DMS53 (cell line): ENCODE measurements around the gene TRIM40.
"Not testable (repeated sequence)": the region's sequence is repeated elsewhere in the genome, so short reads cannot be mapped to it uniquely, and the experiment has no call there.

Experiments used
- DNase-seq: peaks from one replicate; lab custom pipeline; 2025; lab: John Stamatoyannopoulos, UW

The TRIM40 gene

GRCh38 chr6:30163090-30163917, 27.4 kb downstream of the TRIM40 start, which contains the start of gene TRIM15:
Gene TRIM15 (plus strand): TSS chr6:30163546. CDS start chr6:30163685, 139 bp downstream.
- DNase-seq: peak; percentile 82

DNA sequence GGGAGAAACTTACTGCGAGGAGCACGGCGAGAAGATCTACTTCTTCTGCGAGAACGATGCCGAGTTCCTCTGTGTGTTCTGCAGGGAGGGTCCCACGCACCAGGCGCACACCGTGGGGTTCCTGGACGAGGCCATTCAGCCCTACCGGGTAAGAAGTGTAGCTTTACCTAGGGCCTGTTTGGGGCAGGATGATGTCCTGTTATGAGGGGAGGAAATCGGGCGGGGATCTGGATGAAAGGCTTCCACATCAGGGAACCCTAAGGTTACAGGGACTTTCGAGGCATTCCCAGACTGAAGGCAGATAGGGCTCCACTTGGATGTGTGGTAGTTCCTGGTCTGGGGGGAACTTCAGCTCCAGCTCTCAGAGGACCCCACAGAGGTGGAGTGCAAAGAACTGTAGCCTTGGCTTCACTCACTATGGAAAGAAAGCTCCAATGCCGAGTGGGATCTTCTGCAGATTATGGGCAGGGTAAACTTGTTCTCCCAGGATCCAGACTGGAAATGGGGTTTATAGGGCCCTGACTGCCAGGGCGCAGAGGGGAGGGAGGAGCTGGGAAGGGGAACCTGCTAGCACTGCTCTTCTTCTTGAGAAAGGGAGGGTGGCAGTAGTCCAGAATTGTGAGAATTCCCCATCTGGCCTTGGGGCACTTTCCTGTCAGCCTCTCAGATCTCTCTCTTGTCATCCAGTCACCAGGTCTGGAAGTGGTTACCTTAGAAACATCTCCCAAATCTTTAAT, 28.1 kb downstream of the TRIM40 start:
- no peak for DNase-seq

DNA sequence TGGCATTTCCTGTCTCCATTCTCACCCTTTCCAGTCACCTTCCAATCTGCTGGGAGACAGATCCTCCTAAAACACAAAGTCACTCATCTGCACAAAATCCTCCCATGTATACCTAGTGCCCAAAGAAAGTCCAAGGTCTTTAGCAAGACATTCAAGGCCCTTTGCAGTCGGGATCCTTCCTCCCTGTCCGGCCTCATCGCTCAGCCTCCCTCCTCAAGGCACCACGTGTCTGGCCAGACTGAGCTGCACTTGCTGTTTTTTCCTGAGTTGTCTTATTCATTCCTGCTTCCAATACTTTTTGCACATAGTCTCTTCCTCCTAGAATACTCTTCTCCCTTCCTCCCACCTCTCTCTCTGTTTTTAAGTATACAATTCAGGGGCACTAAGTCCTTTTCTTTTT, 28.8 kb downstream of the TRIM40 start:
- no peak for DNase-seq

GRCh38 chr6:30165238-30165637, 29.3 kb downstream of the TRIM40 start:
- not testable (repeated sequence) for DNase-seq

DNA sequence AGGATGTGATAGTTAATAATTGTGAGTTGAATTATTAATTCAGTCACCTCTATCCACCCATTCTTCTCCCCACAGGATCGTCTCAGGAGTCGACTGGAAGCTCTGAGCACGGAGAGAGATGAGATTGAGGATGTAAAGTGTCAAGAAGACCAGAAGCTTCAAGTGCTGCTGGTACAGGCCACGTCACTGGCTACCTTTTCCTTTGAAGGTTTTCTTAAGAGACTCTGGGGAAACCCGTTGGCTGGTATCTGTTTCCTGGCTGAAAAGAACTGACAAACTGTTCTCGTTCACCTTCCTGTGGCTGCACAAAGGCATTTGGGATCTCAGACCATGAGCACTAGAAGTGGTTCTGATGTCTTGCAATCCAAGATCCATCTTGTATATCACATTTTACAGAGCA, 31.2 kb downstream of the TRIM40 start:
- no peak for DNase-seq

DNA sequence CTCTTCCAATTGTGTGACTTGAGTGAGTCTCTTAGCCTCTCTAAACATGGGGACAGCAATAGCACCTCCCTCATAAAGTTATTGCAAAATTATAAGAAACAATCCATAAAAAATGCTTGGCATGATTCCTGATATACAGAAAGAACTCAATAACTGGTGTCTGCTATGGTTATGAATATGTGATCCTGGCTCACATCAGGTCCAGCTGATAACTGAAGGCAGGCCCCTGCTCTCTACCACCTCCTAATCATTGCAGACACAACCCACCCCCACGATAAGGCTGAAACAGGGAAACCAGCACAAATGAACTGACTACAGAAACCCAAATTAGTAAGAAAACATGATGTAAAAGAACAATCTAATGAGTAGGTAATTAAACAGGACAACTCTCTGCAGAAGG, 32.8 kb downstream of the TRIM40 start:
- no peak for DNase-seq

DNA sequence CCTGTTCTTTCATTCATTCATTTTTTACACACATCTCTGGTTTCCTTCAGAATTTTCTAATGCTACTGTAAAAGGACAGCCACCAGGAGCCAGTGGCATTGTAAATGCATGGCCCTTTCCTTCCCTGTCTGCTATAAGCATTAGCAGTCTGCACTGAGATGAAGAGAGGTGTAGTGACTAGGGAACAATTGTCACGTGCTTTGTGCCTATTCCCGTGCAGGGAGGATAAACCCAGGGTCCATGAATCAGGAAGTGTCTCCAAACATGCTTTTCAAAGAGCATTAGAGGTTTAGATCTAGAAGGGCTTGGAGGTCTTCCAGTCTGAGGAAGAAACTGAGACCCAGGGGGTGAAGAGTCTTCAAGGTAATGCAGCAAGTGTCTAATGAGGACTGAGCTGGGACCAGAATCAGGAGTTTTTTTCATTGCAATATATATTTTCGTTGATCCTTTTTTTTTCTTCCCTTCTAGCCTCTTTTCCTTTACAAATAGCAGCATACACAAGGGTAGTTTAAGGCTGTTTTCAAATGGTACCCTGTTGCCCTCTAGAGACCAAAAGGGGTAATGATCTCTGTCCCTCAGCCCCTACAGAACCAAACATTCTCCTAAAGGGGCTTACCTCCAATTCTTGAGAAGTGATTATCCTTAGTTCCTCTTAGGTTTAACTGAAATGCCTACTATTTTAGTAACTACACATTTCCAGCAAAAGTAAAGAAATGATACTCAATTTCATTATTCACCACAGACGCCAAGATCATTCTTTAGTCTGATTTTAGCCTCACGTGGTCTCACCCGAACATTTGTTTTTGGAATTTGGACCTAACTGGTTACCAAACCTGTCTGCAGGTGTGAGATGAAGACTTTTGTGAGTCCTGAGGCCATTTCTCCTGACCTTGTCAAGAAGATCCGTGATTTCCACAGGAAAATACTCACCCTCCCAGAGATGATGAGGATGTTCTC, 34.0 kb downstream of the TRIM40 start:
- peak; percentile 73 for DNase-seq

- DNase-seq: peak; percentile 60
These were observed 35.9 kb downstream of the TRIM40 start for GRCh38 chr6:30171677-30172471.

DNA sequence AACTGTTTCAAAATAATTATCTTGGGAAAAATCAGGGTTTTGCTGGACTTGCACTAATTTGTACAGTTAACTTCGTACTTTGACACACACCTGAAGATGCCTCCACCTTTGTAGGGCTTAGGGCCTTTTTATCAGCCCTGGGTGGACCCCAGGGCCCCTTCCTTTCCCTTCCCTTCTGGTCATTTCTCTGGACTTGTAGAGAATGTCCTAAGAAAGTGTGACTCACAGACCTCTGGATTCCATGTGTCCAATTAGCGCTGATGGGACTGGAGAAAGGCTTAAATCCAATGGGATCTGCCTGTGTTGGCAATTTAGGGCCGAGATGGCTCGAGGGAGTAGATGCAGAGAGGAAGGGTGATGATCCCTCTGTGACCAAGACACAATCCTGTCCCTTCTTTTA, 36.7 kb downstream of the TRIM40 start:
- no peak for DNase-seq

- no peak for DNase-seq
These were observed 39.8 kb downstream of the TRIM40 start for GRCh38 chr6:30175765-30176164.

- DNase-seq: no peak
These were observed 42.9 kb downstream of the TRIM40 start for GRCh38 chr6:30178837-30179236.

DNA sequence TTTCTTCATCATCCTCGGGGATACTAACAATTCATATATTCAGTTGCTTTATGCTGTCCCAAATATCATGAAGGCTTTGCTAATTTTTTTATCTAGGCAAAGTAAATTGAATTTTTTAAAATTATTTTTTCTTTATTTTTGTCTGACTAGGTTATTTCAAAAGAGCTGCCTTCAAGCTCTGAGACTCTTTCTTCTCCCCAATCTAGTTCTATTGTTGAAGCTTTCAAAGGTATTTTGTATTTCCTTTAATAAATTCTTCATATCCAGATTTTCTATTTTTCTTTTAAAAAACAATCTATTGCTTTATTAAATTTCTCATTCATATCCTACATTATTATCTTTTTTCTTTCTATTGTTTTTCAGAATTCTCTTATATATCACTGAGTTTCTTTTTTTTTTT, 44.2 kb downstream of the TRIM40 start:
- DNase-seq: no peak

- no peak for DNase-seq
These were observed 48.6 kb downstream of the TRIM40 start for GRCh38 chr6:30184417-30185031.

DNA sequence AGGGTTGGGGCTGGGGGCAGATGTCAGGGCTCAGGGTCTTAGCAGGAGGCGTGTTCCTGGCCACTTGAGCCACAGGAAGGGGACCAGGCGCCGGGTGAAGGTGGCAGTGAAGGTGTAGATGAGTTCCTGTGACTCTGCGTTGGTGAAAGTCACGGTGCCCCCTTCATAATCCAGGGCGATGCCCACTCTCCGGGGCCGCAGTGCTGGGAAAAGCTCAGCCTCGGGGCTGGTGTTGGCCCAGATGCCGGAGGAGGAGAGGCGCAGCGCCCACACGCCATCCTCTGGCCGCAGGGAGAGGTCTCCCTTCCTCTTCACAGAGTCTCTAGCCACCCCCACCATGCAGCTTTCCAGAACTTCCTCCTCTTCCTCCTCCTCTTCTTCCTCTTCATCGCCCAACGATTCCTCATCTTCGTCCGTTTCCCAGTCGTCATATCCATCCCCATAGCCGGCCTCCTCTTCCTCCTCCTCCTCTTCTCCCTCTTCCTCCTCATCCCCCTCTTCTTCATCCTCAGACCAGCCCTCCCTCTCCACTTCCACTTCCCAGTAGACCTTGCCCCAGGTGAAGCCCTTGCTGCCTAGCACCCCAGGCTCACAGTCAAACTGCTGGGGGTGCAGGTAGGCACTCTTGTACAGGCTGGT, 50.0 kb downstream of the TRIM40 start:
- no peak for DNase-seq

DNA sequence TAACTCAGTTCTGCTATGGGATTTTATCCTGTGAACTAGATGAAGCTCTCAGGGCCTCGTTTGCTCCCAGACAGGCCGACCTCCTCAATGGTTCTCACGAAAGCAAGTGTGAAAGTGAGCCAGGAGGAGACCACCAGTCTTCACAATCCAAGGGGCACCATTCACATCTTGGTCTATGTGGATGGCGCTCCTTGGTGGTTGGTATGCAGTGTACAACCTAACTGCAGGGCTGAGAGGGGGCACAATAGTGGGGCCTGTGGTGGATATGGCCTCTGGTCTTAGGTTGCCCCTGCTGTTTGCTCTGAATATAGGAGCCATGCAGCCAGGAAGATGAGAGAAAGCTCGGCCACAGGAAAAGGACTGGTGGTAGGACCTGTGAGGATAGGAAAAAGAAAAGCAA, 52.6 kb downstream of the TRIM40 start:
- no peak for DNase-seq

DNA sequence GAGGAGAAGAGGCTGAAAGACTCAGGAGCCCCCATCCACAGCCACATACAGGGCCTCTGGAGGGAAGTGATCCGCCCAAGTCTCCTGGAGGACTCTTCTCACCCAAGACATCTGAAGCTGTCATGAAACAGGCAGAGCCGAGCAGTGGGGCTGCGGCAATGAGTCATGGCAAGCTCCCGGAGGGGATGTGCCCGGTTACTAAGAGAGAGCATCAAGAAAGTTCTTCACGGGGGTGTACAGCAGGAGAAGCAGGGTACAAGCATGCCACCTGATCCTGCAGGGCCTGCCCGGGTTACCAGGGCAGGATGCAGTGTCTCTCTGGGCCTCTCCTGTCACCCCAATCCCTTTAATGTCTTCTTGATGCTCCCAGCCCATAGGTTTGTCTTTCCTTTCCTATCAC, 56.1 kb downstream of the TRIM40 start:
- no peak for DNase-seq

DNA sequence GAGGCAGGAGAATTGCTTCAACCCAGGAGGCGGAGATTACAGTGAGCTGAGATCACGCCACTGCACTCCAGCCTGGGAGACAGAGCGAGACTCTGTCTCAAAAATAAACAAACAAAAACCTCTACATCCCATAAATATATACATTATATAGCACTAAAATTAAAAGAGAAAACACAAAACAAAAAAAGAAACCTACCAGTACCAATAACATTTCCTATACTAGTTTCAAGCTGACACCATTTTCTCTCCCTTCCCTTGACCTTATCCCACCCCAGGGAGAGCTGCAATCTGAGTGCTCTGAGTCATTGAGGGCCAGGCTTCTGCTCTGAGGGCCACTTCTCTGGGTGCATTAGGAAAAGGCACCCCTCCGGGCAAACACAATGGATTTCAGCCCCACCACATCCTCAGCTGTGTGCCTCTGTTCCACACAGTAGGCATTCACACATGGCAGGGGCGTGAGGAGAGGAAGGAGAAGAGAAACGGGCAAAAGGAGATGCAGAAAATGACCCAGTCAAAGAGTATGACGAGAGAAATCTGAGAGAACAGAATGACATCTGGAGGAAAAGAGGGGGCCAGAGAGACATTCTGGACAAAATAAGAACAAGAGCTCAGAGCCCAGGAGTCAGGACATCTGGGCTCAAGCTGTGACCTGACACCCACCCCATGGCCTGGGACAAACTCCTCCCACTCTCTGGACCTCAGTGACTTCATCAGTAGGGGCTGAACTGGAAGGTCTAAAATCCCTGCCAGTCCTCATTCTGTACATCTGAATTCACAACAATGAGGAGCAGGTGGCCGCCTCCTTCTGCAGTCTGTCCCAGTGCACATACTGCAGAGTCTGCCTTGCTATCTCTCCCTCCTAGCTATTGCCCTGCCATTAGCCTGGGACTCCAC, 59.1 kb downstream of the TRIM40 start:
- DNase-seq: no peak

GRCh38 chr6:30195951-30196350, 60.0 kb downstream of the TRIM40 start:
- DNase-seq: no peak

DNA sequence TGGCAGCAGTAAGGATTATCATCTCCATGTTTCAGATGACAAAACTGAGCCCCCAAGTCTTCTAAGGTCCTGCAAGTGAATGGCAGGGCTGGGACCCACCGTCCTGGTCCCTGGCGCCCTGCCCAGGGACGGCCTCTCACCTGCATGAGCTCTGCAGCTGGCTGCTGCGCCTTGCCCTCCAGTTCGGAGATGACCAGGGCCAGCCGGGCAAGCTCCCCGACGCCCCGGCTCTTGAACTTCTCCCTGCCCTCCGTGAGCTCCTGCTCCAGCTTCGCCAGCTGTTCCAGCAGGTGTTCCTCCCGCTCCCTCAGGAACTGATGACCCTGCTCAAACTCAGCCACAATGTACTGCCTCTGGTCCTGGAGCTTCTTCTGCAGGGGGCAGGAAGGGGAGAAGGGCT, 60.4 kb downstream of the TRIM40 start:
- DNase-seq: no peak
